HUES6 (cell line): ENCODE data around the gene ARHGEF37.

Source experiments
- H3K27ac ChIP-seq: 2 replicates; pipeline ENCODE4 v1.7.0; 2013; ENCODE audit warnings: low read depth, mild to moderate bottlenecking, low read length, inconsistent platforms
- H3K27me3 ChIP-seq: 2 replicates; pipeline ENCODE4 v1.6.1; 2013; ENCODE audit warnings: low read length; ENCODE audit not compliant: control insufficient read depth, insufficient read depth
- H3K36me3 ChIP-seq: 2 replicates; pipeline ENCODE4 v1.6.1; 2013; ENCODE audit warnings: low read length; ENCODE audit not compliant: control insufficient read depth, insufficient read depth
- H3K4me1 ChIP-seq: 2 replicates; pipeline ENCODE4 v1.6.1; 2013; ENCODE audit warnings: low read length; ENCODE audit not compliant: control insufficient read depth, insufficient read depth
- H3K4me3 ChIP-seq: 2 replicates; pipeline ENCODE4 v1.5.1; 2013; ENCODE audit warnings: low read depth, low read length
- H3K9ac ChIP-seq: one replicate; pipeline ENCODE4 v1.6.1; 2013; ENCODE audit warnings: mild to moderate bottlenecking, low read length
- H3K9me3 ChIP-seq: 2 replicates; pipeline ENCODE4 v1.6.1; 2013; ENCODE audit warnings: low read depth, low read length; ENCODE audit not compliant: control insufficient read depth, insufficient read depth

ARHGEF37 gene

DNA sequence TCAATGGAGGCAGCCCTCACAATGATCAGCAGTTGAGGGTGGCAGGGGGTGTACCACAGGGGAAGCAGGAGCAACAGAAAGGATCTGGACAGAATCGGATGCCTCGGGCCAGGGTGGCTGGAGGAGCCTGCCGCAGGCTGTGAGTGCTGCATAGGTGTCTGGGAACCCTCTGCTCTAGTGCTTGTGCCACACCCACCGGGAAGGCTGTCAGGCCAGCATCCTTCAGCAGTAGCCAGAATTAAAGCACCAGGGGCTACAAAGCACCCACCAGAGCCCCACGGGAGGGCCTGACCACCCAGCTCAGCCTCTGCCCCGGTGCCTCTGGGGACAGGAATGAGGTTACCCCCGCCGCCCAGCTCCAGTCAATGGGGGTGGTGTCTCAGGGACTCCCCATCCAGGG is 49.0 kb downstream of the ARHGEF37 start:
- Histone ChIP-seq H3K27me3 (no peaks in the 10 kb centered on the region), H3K4me3 (no peak overlapping the region), H3K9me3 (no peaks in the 10 kb centered on the region), H3K36me3 (no peaks in the 10 kb centered on the region), H3K27ac (no peak overlapping the region), H3K4me1 (peaks cover 25% of the 10 kb centered on the region), H3K9ac (no peak overlapping the region)

DNA sequence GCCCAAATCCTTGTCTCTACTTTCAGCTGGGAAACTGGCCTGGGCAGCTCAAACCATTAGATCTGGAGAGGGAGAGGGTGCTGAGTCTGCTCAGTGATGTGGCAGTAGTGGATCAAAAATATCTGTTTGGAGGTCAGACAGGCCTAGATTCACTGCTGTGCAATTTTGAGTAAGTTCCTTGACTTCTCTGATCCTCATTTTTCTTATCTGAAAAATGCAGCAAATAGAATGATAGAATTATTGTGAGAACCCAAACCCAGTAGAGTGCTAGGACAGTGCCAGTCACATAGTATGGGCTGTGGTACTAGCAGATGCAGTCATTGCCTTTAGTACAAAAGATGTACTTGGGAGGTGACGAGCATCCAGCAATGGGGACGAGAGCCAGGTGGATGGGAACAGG is 50.2 kb downstream of the ARHGEF37 start:
- H3K4me3 ChIP-seq: no peak overlapping the region
- H3K27me3 ChIP-seq: no peaks in the 10 kb centered on the region
- no peaks in the 10 kb centered on the region for H3K9me3 ChIP-seq
- no peaks in the 10 kb centered on the region for H3K36me3 ChIP-seq
- no peak overlapping the region for H3K9ac ChIP-seq
- peaks cover 25% of the 10 kb centered on the region for H3K4me1 ChIP-seq
- H3K27ac ChIP-seq: no peak overlapping the region

DNA sequence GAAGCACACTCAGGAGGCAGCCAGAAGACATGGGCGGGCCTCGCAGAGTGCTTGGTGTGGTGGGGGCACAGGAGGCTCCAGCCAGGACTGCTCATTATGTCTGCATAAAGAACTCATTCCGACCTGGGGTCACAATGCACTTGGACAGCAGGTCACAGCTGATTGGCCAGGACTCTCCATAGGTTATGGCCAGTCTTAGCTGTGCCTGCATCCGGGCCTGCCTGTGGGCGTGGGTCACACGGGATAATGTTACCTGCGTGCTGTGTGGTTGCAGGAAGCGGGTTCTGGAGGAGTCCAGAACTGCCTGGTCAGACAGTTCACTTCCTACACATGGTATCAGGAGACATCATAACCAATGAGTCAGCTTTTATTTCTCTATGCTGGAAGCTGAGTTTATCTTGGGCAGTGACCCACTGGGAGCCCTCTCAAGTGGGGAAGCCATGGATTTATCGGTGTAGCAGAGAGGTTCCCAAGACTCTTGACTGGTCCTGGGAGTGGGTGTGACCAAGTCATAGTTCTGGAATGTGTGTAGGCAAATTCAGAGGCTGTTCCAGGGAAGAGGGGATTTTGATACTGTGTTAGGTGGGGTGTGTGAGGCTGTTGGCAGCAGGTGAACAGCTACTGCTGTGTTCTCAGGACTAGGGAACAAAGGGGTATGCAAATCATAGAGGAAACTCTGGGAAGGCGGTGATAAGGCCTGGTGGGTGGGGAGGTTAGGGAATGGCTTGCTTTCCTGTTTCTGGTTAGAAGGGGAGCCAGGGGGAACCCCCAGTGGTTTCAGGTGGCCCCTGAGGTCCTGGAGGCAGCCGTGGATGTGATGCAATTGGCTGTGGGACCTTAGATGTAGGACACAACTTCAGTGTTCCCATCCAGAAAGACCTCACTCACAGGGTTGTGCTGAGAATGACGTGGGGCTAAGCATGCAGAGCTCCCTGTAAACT is 51.3 kb downstream of the ARHGEF37 start:
- H3K27ac ChIP-seq: no peak overlapping the region
- H3K27me3 ChIP-seq: no peaks in the 10 kb centered on the region
- H3K9ac ChIP-seq: no peak overlapping the region
- no peak overlapping the region for H3K4me3 ChIP-seq
- no peaks in the 10 kb centered on the region for H3K9me3 ChIP-seq
- peaks cover 25% of the 10 kb centered on the region for H3K4me1 ChIP-seq
- no peaks in the 10 kb centered on the region for H3K36me3 ChIP-seq

DNA sequence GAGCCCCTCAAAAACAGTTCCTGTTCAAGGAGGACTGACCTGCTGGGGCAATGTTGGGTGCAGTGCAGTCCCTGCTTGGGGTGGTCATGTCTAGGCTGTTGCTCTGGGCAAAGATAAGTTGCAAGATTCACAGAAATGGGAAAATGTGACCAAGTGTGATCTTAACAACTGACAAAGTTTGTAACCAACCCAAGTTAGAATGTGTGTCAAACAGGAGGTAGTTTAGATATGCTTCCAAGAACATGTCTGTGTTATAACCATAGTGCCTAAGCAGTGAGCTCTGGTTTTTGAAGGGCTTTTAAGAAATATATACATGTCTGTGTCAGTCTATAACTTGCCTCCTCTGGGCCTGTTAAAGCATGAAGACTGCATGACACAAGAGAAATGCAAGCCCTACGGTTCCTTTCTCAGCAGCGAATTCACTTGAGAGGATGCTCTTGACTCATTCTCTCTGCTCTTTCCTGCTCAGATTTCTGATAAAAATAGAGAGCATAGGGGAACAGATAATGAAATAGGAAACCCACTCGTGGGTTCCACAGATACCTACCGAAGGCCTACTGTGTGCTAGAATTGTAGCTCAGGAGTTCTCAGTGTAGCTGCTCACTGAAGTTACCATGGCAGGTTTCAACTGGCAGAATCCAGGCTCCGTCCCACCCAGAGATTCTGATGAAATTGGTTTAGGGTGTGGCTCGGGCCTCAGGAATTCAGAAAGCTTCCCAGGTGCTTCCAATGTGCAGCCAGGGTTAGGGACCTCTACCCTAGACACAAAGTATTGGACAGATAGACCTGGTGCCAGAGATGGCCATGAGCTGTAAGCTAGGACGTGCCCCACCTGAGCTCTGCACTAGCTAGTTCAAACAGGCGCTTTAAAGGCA is 52.4 kb downstream of the ARHGEF37 start:
- Histone ChIP-seq H3K9ac (no peak overlapping the region), H3K4me1 (peaks cover 22% of the 10 kb centered on the region), H3K27me3 (no peaks in the 10 kb centered on the region), H3K36me3 (no peaks in the 10 kb centered on the region), H3K9me3 (no peaks in the 10 kb centered on the region), H3K4me3 (no peak overlapping the region), H3K27ac (no peak overlapping the region)

DNA sequence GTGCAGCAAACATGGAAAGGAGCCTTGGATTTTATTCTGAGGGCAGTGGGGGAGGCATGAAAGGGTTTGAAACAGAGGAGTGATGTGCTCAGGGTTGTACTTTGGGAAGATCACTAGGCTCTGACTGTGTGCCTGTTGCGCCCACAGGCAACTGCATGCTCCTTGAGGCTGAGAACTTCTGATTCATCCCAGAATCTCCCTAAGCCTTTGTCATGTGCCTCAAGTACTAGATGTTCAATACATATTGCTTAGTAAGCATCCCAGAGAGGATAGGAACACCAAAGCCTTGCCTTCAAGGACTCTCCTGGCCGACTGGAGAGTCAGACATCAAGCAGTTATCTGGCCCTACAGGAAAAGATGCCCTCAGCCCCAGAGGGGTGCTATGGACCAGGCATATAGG is 54.1 kb downstream of the ARHGEF37 start:
- Histone ChIP-seq H3K4me1 (peaks cover 22% of the 10 kb centered on the region), H3K36me3 (no peaks in the 10 kb centered on the region), H3K4me3 (no peak overlapping the region), H3K9me3 (no peaks in the 10 kb centered on the region), H3K9ac (no peak overlapping the region), H3K27me3 (no peaks in the 10 kb centered on the region), H3K27ac (no peak overlapping the region)

DNA sequence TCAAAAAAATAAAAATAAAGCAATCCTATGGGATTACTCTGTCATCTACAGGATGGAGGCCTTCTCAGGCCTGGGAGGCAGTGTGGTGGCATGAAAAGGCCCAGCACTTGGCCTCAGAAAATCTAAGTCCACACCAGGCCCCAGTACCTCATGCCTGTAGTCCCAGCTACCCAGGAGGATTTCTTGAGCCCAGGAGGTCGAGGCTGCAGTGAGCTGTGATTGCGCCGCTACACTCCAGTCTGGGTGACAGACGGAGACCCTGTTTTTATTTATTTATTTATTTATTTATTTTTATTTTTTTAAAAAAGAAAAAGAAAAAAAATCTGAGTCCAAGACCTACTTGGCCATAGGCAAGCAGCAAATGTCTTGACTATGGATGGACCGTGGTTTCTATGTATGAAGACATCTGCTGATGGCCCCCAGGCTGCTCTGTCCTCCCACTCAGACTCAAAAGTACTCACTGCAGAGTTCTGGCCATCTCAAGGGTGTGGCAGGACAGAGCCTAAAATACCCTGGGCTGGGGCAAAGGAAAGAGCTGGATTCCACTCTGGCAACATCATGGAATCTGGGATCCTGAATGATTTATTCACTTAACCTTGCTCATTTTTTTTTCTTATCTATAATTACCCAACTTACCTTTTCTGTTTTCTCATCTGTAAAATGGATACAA is 55.0 kb downstream of the ARHGEF37 start:
- no peak overlapping the region for H3K4me3 ChIP-seq
- no peak overlapping the region for H3K27ac ChIP-seq
- H3K9me3 ChIP-seq: no peaks in the 10 kb centered on the region
- H3K4me1 ChIP-seq: peaks cover 22% of the 10 kb centered on the region
- H3K36me3 ChIP-seq: no peaks in the 10 kb centered on the region
- no peak overlapping the region for H3K9ac ChIP-seq
- no peaks in the 10 kb centered on the region for H3K27me3 ChIP-seq

DNA sequence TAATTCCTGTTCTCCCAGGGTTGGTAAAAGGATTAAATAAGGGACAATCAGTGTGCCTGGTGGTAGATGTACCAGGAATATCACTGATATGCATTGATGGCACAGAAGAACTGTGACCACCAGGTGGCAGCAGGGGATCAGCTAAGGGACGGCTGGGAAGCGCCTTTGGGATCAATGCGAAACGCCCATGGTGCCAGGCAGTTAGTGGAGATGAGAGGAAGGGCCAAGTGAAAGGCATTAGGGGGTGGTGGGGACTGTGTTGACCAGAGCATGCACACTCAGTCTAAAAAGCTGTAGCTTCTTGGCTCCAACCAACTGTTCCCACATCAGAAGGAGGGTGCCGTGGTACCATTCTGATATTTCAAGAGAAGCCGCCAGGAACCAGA is 55.6 kb downstream of the ARHGEF37 start:
- H3K9me3 ChIP-seq: no peaks in the 10 kb centered on the region
- no peaks in the 10 kb centered on the region for H3K36me3 ChIP-seq
- no peak overlapping the region for H3K4me3 ChIP-seq

DNA sequence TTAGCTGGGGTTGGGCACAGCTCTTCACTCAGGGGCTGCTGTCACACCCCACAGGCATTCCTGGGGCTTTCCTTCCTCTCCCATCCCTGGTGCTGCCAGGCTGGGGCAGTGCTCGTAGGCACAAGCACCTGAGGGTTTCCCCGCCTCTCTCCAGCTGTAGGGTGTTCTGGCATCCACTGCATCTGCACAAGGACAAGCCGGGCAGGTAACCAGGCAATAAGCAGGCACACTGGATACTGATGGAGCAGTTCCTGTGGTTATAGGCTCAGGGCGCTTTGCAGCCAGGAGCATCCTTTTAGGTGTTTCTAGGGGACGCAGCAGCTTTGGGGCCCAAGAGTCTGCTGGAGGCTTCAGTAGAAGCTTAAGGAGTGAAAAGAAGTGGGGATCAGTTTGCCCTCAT is 56.8 kb downstream of the ARHGEF37 start:
- H3K4me3 ChIP-seq: no peak overlapping the region
- no peak overlapping the region for H3K27ac ChIP-seq
- H3K9ac ChIP-seq: no peak overlapping the region
- no peaks in the 10 kb centered on the region for H3K9me3 ChIP-seq
- H3K4me1 ChIP-seq: peaks cover 9% of the 10 kb centered on the region
- no peaks in the 10 kb centered on the region for H3K36me3 ChIP-seq
- no peaks in the 10 kb centered on the region for H3K27me3 ChIP-seq

More for the DNA sequence above, 55.6 kb downstream of the ARHGEF37 start:
- Histone ChIP-seq H3K27ac (no peak overlapping the region), H3K4me1 (peaks cover 22% of the 10 kb centered on the region), H3K9ac (no peak overlapping the region), H3K27me3 (no peaks in the 10 kb centered on the region)

DNA sequence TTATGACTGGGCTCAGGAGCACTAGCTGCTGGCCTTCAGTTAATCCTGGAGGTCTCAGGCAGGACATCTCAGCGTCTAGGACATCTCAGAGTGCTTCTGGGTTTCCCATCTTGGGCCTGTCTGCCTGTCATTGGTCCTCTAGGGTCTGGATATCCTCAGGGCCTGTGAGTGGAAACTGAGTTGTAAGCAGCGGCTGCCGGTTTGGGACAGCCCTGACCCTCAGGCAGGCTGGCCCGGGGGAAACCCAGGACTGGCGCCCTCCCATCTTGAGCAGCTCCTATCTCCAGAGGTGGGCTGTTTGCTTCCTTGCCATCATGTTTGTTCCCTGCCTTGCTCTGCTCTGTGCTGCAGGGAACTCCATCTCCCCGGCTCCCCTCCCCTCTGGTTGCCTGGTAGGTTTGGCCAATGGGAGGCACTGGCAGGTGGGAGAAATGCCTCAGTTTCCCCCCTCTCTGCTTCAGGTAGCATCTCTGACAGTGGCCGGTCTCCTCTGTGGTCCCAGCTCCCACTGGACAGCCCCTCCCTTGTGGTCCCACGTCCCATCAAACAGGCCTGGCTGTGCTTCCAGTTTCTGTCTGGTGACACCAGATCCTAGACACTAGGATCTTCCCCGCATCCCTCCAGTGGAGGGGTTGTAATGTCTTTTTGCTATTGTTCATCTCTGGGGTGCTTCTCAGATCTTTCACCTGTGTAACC is 57.4 kb downstream of the ARHGEF37 start:
- no peaks in the 10 kb centered on the region for H3K9me3 ChIP-seq
- no peaks in the 10 kb centered on the region for H3K36me3 ChIP-seq

DNA sequence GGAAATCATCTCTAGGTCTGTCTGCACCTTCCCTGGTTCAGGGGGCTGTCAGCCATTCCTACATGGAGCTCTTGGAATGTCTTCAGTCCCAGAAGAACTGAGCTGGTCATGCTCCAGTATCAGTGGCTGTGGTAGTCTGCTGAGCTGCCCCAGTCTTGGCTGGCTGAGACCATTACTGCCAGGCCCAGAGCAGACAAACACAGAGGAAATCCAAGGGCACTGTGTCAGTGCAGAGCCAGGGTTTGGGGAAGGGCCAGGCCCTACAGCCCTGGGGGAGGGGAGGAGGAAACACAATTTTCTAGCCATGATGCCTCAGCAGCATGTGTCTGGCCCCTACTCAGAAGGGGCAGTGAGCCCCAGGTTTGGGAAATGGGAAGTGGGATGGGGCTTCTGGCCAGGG is 58.4 kb downstream of the ARHGEF37 start:
- H3K36me3 ChIP-seq: no peaks in the 10 kb centered on the region
- H3K9me3 ChIP-seq: no peaks in the 10 kb centered on the region
- H3K4me3 ChIP-seq: no peak overlapping the region
- no peak overlapping the region for H3K9ac ChIP-seq
- no peaks in the 10 kb centered on the region for H3K27me3 ChIP-seq
- no peak overlapping the region for H3K27ac ChIP-seq
- H3K4me1 ChIP-seq: peaks cover 9% of the 10 kb centered on the region

More for the DNA sequence above, 57.4 kb downstream of the ARHGEF37 start:
- Histone ChIP-seq H3K4me1 (peaks cover 6% of the 10 kb centered on the region), H3K4me3 (no peak overlapping the region), H3K27ac (no peak overlapping the region), H3K27me3 (no peaks in the 10 kb centered on the region), H3K9ac (no peak overlapping the region)
